ENCODE results near the gene NFATC2. TPM values are rescaled to one million over a fixed set of nuclear protein-coding genes. Genes with fewer than 3 reads are reported as not detected.

Gene NFATC2
- total and polyA plus RNA-seq, 2 of the 8 experiments (the other 6 are each of a cell fraction or from before 2014, with no cell fraction given): 0.27 to 0.91 TPM

DNA sequence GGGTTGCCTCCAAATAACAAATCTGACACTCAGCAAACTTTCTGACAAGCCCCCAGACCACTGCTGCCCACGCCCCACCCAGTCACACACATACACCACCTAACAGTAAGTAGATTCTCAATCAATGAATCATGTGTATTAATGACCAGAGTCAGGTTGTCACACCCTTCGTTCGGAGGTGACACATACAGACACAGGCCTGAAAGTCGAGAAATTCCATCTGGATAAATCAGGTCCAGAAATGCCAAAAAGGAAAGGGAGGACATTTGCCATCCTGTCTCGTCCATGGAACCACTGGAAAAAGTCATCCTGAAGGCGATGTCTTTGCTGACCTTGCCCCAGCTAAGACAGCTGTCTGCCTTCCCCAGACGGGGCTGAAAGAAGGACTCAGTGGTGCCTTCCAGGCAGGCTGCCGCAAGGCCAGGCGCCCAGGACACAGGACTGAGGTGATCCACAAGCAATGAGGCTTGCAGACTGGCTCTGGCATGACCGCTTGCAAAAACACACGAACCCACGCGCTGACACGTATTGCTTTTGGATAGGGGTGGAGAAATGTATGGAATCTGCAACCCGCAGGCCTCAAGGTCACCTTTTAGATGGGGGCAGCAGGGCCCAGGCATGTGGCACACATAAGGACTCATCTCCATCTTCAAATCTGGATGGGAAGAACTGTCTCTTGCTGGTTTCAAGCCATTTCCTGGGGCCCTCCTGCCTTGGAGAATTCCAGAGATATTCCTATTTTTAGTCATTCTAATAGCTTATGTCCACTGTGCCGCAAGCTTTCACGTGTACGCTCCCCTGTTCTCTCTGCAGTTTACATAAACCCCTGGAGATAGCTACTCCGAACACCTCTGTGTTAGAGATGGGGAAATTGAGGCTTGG lies 9.0 kb downstream of the NFATC2 start:
- WGBS, 2 experiments (ENCODE audit: extremely low coverage in 1 of 2, insufficient coverage in 1 of 2, insufficient read length in 1 of 2, insufficient replicate concordance in 2 of 2, low coverage in 1 of 2, low lambda C conversion rate in 2 of 2, missing lambda C conversion rate in 1 of 2): 85% methylated on average over 17 of the region's 19 CpGs; no CpG with 5 or more reads in 1 of the 2 experiments
- FAIRE-seq: no peak

More for the DNA sequence above, 9.0 kb downstream of the NFATC2 start:
- no peak overlapping the region for H2BK20ac ChIP-seq (ENCODE audit: low read length)
- no peaks in the 10 kb centered on the region for H3K36me3 ChIP-seq (ENCODE audit: control insufficient read depth in 2 of 4, insufficient read depth in 4 of 4, low read length in 3 of 4)
- H2BK5ac ChIP-seq (ENCODE audit: low read depth, low read length): no peak overlapping the region
- H3K23me2 ChIP-seq (ENCODE audit: low read depth, low read length): peaks cover 2% of the 10 kb centered on the region; the same call in 1 of the 2 replicates
- no peak overlapping the region for H4K5ac ChIP-seq (ENCODE audit: insufficient read length, low read depth, low read length)
- no peak overlapping the region for H2BK12ac ChIP-seq (ENCODE audit: low read depth, low read length)
- H3K9ac ChIP-seq (replicated peaks in 1 of 4; ENCODE audit: extremely low read depth in 1 of 4, low read depth in 3 of 4, low read length in 3 of 4): no peak overlapping the region; a peak in 1 of 7 replicates
- no peak overlapping the region for H2BK120ac ChIP-seq (replicated peaks; ENCODE audit: low read depth, low read length)
- no peaks in the 10 kb centered on the region for H3K9me3 ChIP-seq (ENCODE audit: insufficient read depth in 2 of 2, low read depth in 1 of 2, low read length in 1 of 2)
- no peak overlapping the region for H2BK15ac ChIP-seq (ENCODE audit: low read length)
- no peak overlapping the region for H3K56ac ChIP-seq (replicated peaks; ENCODE audit: insufficient read length, low read depth, low read length)
- peak in 1 of 2 experiments; percentile 11; a peak in 1 of 4 replicates for TF ChIP-seq RAD21 (IDR thresholded peaks at IDR 0.05 in 1 of 2, conservative IDR thresholded peaks at IDR 0.05 in 1 of 2; ENCODE audit: low read depth in 2 of 2, low read length in 2 of 2)
- no peak for TF ChIP-seq SAP30 (IDR thresholded peaks at IDR 0.05; ENCODE audit: insufficient read depth, insufficient replicate concordance, low read length)
- TF ChIP-seq, protein P1, sequence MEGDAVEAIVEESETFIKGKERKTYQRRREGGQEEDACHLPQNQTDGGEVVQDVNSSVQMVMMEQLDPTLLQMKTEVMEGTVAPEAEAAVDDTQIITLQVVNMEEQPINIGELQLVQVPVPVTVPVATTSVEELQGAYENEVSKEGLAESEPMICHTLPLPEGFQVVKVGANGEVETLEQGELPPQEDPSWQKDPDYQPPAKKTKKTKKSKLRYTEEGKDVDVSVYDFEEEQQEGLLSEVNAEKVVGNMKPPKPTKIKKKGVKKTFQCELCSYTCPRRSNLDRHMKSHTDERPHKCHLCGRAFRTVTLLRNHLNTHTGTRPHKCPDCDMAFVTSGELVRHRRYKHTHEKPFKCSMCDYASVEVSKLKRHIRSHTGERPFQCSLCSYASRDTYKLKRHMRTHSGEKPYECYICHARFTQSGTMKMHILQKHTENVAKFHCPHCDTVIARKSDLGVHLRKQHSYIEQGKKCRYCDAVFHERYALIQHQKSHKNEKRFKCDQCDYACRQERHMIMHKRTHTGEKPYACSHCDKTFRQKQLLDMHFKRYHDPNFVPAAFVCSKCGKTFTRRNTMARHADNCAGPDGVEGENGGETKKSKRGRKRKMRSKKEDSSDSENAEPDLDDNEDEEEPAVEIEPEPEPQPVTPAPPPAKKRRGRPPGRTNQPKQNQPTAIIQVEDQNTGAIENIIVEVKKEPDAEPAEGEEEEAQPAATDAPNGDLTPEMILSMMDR (IDR thresholded peaks at IDR 0.05; ENCODE audit: control extremely low read depth in 1 of 3, insufficient read depth in 1 of 3, low read depth in 1 of 3, low read length in 3 of 3): peak in 1 of 3 experiments; percentile 10; a peak in 1 of 4 replicates
- no peak overlapping the region for H4K8ac ChIP-seq (ENCODE audit: extremely low read depth, insufficient read depth, low read length)
- ChIA-PET POLR2A (ENCODE audit: partially characterized antibody) (no interaction called here), CTCF (ENCODE audit: partially characterized antibody) (interaction anchor here (0.5 to 1.5 kb wide), 4 partner anchors 11 to 542 kb away, joined by 3 to 5 read pairs (median 4); no protein-coding TSS in a partner anchor)
- no peaks in the 10 kb centered on the region; a peak in 1 of 7 replicates for H3K27me3 ChIP-seq (replicated peaks in 1 of 4; ENCODE audit: control insufficient read depth in 3 of 4, extremely low read depth in 1 of 4, insufficient read depth in 3 of 4, low read length in 3 of 4)
- no peak overlapping the region for H3K4me3 ChIP-seq (ENCODE audit: extremely low read depth in 1 of 4, insufficient read depth in 2 of 4, low read depth in 3 of 4, low read length in 4 of 4)
- no peak overlapping the region for H3K27ac ChIP-seq (ENCODE audit: low read depth, low read length)
- H3K79me2 ChIP-seq (ENCODE audit: control insufficient read depth in 1 of 2, insufficient read depth in 2 of 2, low read length in 2 of 2): no peaks in the 10 kb centered on the region
- DNase-seq (ENCODE audit: low read depth in 1 of 2, low spot score in 2 of 2): no peak
- no peak overlapping the region for H3K18ac ChIP-seq (ENCODE audit: extremely low read depth, low read length)
- H3K4me2 ChIP-seq (ENCODE audit: insufficient read depth in 1 of 2, low read depth in 2 of 2, low read length in 2 of 2): no peak overlapping the region
- H3K23ac ChIP-seq (ENCODE audit: insufficient read length): no peak overlapping the region
- H3K4ac ChIP-seq (replicated peaks; ENCODE audit: insufficient read length, low read depth, low read length): no peak overlapping the region
- H4K20me1 ChIP-seq (replicated peaks in 1 of 2; ENCODE audit: control insufficient read depth in 1 of 2, insufficient read depth in 2 of 2, low read length in 2 of 2): no peaks in the 10 kb centered on the region
- H2AK5ac ChIP-seq (ENCODE audit: low read depth, low read length): no peak overlapping the region
- H3K4me1 ChIP-seq (replicated peaks in 1 of 4; ENCODE audit: control insufficient read depth in 3 of 4, insufficient read depth in 4 of 4, low read length in 3 of 4): no peaks in the 10 kb centered on the region
- no peaks in the 10 kb centered on the region for H3K79me1 ChIP-seq (ENCODE audit: low read depth, low read length)
- H2AFZ ChIP-seq (ENCODE audit: low read length): no peak overlapping the region
- H3K14ac ChIP-seq (ENCODE audit: insufficient read length): no peak overlapping the region
- H4K91ac ChIP-seq (replicated peaks; ENCODE audit: insufficient read length, low read length): no peak overlapping the region
